Stimulated activated CD8-positive, alpha-beta memory T cell treated with anti-CD3 and anti-CD28 coated beads, Interleukin-15, amount 100 ng/mL, for 48 hours (primary cell): ENCODE results near the gene LRCH1.

Experiments
- DNase-seq, 2 donors: peaks; one replicate each; pipeline ENCODE4 v3.0.0-alpha.2; 2020; ENCODE audit warnings: low read depth in 2 of 2

LRCH1 gene

DNA sequence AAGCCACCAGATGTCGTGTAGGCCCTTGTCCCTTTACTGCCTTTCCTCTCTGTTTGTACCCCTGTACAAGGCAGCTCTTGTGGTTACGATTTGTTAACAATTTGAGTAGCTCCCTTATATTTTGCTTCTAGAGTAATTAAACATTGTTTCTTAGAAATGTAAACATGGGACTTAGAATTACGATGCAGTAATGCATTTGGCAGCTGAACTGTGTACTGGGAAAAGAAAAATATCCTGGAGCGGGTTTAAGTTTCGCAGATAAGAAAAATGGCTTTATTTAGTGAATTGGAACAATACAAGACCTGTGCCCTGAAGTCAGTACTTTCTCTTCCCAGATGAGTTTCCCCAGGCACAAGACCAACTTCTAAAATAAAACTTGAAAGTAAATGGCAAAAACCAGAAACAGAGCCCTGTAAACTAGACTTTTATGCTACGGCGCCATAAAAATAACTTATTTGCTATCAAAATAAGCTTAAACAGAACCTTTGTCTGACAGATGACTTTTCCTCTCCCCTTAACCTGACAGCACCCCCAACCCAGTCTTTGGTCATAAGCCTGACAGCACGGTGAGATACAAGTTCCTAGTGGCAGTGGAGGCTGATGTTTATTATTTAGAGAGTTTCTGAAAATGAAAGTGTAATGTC lies 63.0 kb downstream of the LRCH1 start:
- no peak for DNase-seq

DNA sequence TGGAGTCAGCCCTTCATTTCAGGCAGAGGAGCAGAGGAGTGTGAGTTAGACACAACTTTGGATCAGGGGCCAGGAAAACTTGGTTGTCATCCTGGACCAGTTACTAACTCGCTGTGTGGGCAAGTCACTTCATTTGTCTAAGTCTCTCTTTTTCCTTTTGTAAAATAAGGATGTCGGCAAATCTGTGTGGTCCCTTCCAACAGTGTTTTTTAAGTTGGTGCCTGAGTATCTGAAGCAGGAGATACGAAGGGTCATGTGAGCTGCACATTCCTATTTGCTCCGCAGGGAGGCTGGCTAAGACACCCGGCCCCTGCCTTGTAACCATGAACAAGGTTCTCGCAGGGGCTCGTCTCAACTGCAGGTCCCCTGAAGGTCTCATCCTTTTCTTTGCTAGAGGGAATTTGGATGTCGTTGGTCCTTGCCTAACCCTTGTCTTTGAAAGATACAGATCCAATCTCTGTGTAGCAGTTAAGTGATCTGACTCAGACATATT lies 64.3 kb downstream of the LRCH1 start:
- DNase-seq, result no peak

DNA sequence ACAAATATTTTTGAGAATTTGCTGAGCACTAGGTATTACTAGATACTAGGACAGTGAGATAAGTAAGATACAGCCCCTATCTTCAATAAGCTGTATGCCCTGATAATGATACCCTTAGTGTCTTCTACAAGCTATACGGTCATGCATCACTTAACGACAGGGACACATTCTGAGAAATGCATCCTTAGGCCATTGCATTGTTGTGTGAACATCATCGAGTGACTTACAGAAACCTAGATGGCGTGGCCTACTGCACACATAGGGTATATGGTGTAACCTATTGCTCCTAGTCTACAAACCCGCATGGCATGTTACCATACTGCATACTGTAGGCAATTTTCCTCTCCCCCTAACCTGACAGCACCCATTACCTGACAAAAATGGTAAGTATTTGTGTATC lies 64.9 kb downstream of the LRCH1 start:
- no peak for DNase-seq

DNA sequence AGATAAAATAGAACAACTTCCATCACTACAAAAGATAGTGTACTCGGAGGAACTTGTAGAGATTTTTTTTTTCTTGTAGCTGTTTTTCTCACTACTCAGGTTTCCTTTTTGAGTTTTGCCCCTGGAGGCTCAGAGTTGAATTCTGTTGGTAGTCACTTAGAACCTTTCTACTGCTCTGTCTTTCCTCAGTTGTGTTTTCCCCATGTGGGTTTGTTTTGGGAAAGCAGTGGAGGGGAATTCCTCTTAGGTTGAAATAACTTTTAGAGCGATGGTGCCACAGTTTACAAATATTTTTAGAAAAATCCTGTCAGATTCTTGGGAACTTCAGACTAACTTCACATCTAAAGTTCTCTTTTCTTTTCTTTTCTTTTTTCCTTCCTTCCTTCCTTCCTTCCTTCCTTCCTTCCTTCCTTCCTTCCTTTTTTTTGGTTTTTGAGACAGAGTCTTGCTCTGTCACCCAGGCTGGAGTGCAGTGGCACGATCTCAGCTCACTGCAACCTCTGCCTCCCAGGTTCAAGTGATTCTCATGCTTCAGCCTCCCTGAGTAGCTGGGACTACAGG lies 65.8 kb downstream of the LRCH1 start:
- no peak for DNase-seq

DNA sequence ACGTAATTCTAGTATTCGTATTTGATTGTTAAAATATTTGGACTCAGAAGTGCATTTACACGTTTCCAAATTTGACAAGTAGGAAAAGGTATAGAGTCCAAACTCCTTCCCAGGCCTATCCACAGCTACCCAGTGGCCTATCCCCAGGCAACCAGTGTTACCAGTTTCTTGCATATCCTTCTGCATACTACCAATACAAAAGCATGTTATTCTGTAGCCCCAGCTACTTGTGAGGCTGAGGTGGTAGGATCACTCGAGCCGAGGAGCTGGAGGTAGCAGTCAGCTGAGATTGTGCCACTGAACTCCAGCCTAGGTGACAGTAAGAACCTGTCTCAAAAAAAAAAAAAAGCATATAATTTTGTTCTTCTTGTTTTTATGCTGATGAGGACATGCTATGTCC lies 67.1 kb downstream of the LRCH1 start:
- no peak for DNase-seq

DNA sequence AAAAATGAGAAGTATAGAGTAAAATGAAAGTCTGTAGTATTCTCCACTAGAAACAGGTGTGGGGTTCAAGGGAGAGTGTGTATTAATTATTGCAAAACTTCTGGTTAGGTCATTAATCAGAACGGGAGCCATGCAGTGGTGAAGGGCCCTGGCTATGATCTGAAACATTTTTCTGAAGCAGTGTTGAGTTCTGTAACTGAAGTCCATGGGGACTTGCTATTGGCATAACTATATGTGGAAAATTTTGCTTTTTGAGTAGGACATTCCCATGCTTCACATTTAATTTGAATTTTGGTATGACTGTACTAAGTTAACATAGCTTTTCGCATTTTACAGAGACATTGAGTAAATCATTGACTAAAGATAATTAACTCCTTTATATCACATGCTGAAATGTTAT lies 67.5 kb downstream of the LRCH1 start:
- DNase-seq, result no peak

DNA sequence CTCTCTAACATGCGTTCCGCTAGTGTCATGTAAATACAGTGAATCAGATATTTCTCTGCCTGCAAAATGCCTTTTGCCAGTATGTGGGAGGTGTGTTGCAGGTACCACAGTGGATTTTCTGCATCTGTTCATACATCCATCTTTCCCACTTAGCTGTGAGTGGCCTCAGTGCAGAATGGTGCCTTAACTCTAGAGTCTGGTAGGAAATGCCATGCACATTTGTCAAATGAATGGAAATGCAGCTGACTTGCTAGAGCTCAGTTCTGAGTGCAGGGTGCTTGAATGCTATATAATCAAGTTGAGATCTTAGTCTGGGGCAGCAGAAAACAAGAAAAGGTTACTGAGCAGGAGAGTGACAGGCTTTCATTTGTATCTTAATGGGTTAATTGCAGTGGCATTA lies 68.2 kb downstream of the LRCH1 start:
- DNase-seq, result no peak

DNA sequence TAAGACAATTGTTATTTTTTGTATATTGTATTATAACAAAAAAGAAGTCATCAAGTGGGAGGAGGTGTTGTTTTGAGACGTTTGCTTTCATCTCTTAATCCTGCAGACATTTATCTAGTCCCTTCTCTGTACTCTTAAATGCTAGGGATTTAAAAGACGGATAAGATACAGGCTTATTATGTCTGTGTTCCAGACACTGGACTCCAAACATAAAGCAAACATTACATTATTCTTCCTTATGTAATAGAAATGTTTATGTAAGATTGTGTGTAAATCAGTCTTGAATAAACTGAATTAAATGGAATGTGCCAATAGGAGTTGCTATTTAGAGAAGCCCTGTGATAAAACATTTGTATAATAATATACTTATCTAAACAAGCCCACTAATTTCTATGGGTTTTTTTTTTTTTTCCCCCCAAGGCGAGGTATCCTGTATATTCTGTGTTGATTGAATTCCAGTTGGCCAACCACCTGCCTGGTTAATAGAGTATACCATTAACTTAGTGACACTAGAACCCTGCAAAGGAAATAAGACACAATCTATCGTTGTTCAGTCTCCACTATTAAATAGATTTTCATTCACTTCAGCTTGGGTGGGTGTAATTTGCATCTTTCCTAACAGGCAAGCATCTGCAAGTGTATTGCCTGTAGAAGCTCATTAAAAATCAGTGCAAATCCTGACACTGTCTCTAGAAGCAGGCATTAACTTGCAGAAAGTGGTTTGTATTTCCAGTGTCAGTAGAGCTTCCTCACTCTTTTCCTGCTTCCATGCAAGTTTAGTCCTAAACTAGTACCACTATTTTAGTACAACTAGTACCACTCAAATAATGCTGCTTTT lies 69.0 kb downstream of the LRCH1 start:
- no peak for DNase-seq

DNA sequence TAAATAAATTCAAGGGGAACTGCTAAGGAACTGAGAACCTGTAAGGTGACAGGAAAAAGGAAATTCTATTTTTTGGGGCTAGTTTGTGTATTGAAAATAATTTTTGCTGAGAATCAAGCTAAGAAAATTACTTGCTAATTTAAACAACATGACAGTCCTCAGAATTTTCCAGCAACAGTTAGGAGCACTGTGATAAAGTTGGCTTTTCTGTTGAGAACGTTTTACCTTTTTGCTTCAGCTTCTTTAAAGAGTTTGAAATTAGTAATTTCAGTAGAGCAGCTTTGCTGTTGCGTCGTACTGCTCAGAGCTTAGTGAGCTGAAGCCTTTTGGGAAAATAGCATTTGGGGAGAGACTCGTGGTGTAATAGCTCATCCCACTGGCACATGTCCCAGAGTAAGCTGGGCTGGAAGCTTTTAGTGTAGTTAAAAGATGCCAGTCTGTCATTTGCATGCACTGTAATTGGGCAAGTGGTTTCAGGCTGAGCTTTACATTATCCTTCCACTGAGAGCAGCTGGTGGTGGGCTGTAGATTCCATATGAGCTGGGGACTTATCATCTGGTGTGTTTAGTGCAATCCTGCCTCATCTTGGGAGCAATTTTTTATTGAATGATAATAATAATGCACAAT lies 69.8 kb downstream of the LRCH1 start:
- DNase-seq, result no peak

DNA sequence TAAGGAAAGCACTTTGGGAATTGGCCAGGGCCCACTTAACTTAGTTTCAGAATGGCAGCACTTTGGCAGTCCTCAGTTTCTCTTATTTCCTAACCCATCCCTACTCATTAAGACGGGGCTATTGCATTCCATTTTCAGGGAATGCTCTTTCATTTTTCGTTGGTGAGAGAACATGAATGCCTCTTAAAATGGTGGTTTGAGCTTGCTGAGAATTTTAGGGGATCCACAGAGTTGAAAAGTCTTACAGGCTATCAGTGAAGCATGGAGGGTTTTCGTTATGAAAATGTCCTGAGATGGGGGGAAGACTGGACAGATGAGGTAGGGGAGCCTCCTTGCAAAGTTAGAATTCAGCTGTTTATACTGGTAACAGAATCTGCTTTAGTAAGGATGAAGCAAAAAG lies 71.4 kb downstream of the LRCH1 start:
- DNase-seq, result no peak

DNA sequence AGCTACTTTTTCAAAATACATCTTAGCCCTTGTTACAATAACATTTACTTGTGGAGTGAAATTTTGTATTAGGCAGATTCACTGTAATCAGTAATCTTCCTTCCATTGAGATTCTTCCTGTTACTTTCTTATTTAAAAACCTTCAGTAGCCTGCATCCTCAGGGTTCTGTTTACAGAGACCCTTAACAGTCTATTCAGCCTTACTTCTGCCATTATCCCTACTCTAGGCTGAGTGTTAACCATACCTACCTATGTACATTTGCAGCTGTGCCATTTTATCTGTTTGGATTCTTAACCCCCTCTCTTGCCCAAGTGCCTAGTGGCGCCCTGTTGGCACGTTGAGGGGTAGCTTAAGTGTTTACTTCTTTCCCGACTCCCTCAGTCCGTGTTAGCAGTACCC lies 71.9 kb downstream of the LRCH1 start:
- no peak for DNase-seq

DNA sequence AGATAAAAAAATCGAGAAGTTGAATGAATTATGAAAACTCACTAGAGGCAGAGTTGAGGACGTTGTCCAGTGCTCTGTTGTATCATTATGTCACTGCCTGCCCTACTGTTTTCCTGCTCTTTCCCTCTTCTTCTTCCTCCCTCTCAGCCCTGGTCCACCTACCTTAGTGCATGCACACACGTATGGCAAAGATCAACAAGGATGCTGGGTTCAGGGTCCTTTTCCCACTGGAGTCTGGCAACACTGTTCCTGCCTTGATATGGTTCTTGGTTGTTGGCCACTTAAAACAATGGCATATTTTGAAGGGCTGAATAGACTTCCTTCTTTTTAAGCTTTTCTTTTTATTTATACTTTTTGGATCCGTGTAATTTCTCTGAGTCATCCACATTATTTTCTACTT lies 74.5 kb downstream of the LRCH1 start:
- DNase-seq, result no peak

DNA sequence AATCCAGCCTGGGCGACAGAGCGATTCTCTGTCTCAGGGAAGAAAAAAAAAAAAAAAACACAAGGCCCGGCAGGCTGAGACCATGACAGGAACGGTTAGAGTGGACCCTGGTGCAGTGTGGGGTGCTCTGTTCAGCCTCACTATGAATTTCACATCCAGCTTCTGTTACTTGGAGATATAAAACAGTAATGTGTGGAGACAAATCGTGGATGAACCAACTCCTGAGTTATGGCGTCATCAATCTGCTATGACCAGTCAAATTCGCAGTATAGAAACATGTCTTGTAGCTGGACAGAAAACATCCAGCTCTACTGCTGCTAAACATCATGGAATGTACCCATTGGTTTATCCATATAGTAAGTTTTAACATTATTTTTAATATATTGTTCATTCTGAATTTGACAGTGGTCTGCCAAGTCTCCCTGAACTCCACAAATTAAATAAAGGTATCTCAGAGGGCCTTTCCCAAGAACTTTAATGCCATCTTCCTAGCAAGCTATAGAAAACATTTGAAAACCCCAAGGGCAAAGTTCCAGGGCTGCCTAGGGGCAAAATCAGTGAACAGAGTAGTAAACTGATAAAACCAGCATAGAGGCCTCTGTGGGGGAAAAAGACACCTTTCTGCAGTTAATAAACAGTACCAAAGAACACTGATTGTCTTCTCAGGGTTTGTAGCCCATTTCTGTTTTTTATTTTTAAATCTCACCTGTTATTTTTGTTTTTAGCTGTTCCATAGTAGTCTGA lies 75.8 kb downstream of the LRCH1 start:
- no peak for DNase-seq

DNA sequence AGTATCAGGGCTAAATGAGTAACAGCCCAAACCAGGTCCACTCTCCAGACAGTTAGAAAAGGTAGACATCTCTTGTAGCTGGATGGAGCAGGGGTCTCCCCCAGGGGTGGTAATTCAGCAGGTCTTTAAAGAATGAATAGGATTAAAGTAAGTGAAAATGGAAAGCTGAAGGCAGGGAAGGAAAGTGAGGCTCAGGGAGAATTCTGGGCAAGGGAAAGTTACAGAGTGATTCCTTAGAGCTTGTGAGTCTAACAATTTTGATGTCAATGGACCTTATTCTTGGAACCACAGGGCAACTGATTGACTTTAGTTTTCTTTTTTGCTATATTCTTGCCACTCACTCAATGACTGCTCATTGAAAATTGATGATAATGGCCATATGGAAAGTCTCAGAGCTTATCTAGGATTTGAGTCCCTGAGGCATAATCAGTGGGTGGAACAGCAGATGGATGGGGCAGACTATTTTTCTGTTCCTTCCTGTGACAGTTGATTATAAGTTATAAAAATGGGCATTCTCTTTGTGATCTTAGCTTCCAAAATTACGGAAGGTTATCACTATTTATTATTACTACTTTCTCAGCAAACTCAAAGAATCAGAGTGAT lies 76.9 kb downstream of the LRCH1 start:
- DNase-seq, result no peak

DNA sequence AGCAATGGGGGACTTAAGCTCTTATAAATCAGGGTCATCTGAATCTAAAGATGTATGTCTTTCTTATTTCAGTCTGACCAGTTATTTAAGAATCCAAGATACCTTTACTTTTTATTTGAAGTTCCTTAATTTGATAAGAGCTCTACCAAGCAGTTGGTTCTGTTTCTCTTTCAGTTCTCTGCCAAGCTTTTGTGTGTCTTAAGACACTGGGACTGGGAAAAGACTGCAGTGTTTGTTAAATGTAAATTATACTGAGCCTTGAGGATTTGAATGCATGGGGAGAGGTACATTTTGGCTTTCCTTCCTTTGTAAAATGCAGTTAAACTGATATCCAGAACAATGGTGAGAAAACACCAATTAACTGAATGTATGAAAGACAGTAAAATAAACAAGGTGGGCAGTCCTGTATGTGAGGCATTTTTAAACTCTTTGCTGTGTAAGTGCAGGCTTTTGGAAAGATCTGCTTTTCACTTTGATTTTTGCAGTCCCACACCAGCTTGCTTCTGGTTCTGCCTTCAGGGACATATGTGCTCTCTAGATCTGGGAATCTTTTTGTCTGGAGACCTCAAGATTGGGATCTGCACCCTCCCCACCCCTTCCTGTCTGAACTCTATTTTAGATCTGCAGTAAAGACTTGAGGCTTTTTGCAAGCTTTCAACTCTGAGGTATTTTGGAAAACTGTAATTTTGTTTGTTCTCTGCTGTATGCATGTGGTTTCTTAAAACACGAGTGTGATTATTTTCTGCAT lies 77.6 kb downstream of the LRCH1 start:
- DNase-seq, result no peak

DNA sequence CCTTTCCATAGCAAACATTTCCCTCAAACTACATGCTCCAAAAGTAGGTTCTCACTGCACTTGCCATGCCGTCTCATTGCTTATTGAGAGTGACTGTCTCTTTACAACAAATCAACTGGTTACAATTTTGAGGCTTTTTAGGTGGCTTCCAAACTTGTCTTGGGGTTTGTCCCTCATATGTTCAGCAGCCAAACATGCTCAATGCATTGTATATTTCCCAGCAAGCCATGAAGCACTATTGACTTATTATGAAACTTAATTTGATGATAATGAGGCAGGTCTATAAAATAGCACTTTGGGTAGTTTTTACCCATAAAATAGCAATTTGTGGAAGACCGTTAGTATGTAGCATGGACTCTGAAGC lies 78.2 kb downstream of the LRCH1 start:
- DNase-seq, result no peak

DNA sequence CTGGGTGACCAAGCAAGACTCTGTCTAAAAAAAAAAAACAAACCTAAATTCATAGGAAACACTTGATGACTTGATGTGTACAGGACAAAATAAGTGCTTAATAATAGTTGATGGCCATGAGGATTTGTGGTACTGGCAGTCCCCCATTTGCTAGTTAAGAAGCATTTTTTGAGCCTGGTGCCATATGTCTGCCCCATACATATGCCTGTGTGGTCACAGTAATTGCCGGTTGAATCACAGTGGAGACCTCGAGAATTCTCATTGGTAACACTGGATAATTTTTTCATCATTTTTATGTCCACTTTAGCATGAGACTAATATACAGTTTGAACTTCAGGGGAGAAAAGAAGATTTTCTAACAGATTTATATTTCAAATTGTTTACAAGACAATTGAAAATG lies 79.2 kb downstream of the LRCH1 start:
- DNase-seq, result no peak

DNA sequence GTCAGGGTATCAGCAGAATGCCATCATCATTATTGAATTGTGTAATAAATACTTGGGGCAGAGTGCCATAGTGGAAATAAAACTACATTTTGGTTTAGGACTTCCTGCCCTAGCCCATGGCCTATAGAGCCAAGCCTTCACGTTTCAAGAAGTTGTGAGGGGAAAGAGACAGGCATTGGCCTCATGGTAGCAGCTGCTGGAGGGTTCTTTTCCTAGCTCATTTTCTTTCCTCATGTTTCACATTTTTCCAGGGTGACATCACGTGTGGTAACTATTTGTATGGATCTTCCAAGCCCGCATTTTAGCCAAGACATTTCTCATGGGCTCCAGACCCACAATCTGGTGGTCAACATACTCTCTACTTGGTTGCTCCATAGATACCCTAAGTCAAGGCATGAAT lies 80.4 kb downstream of the LRCH1 start:
- DNase-seq, result no peak

DNA sequence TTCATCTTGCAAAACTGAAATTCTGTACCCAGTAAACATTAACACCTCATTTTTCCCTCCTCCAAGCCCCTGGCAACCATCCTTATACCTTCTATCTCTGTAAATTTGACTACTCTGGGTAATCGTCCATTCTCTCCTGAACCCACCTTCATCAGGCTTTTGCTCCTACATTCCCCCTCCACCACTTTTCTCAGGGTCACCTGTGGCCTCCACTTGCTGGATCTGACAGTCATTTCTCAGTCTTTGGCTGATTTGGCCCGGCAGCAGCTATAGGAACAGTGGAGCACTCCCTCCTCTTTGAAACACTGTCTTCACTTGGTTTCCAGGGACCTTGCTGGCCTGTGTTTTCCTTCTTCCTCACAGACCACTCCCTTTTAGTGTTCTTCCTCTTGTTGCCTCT lies 83.5 kb downstream of the LRCH1 start:
- DNase-seq, result no peak

DNA sequence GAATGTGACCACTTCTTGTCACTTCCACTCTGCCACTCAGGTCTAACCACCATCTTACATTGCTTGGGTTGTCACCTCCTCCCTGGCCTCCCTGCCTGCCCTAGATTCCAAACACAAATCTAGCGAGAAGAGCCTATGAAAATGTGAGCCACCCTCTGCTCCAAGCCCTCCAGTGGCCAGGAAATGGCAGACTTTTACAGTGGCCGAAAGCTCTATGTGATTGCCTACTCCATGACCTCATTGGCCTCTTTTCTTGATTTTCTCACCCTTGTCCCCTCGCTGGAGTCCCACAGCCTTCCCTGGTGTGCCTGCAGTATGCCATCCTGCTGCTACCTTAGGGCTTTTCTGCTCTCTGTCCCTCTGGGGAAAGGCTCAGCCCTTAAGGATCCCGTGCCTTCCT lies 84.2 kb downstream of the LRCH1 start:
- DNase-seq, result no peak

DNA sequence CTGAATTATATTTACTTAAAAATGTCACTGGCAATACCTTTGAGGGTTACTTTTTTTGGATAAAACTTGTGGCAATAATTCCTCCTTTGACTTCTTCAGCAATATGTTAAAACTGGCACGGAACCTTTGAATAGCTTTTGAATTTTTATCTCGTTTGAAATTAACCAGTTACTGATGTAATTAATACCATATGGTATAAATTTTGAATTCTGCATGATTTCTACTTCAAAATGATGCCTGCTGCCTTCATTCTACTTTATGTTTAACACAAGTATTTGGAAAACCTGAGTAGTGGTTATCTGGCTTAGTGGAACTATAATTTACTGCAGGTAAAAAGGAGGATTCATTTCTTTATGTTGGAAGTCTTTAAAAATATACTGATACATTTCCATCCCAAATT lies 85.3 kb downstream of the LRCH1 start:
- no peak for DNase-seq
